ENCODE measurements around the gene ASGR1. TPM values are rescaled to one million over a fixed set of nuclear protein-coding genes. Genes with fewer than 3 reads are reported as not detected.

ASGR1 gene
- total RNA-seq, 1 experiment from 2014 or later = 1.3 TPM

DNA sequence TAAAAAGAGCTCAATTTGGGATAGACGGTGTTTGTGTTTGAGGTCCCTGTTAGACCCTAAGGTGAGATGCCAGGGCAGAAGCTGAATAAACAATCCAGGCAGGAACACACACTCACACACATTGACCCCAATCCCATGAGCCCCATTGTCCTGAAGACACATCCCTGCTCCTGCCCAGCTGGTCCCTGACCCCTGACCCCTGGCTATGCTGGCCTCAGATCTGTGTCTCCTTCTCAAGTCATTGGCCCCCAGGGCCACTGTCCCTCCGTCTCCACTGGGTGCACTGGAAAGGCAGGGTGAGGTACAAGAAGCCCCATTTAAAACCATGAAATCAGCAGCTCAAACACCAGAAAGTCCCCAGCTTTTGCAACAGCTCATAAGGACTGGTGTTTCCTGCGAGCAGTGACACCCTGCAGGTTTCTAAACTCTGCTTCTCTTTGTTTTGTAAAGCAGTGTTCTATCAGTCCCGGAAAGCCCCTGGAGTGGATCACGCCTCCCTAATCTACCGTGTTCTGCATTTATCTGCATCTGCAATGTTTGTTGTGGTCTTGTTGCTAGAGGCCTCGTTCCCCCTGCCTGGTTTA lies 46.6 kb downstream of the ASGR1 start:
- ATAC-seq (no peak), DNase-seq (ENCODE audit: low read depth, low spot score) (no peak)
- H3K9me3 ChIP-seq (ENCODE audit: control insufficient read depth, insufficient read depth, low read depth, low read length) = no peaks in the 10 kb centered on the region
- no peaks in the 10 kb centered on the region; the same call in 1 of the 2 replicates for H3K4me1 ChIP-seq (ENCODE audit: control insufficient read depth, insufficient read depth, low read length)
- H3K4me3 ChIP-seq (ENCODE audit: low read depth in 2 of 2, low read length in 2 of 2) = no peak overlapping the region
- in situ Hi-C loops (cut with HindIII; ENCODE audit: low pct_unique_long_range_greater_than_20kb, low sequenced_read_pairs) = no loop called here
- no peaks in the 10 kb centered on the region for H3K27me3 ChIP-seq (ENCODE audit: control insufficient read depth, insufficient read depth, low read length)
- ChIA-PET POLR2A (no interaction called here), CTCF (interaction anchor here (0.5 to 2.1 kb wide), 3 partner anchors 80 to 110 kb away, joined by 3 to 13 read pairs (median 6); partner anchors contain the start of gene BCL6B)
- TF ChIP-seq POLR2AphosphoS5 (IDR thresholded peaks at IDR 0.05; ENCODE audit: low read depth, low read length) = no peak
- TF ChIP-seq SIN3A (IDR thresholded peaks at IDR 0.05; ENCODE audit: borderline replicate concordance, insufficient read depth, low read depth, low read length) = no peak
- no peak for TF ChIP-seq REST (IDR thresholded peaks at IDR 0.05; ENCODE audit: insufficient read depth in 1 of 2, low read depth in 2 of 2, low read length in 1 of 2)
- TF ChIP-seq TCF7L2 (IDR thresholded peaks at IDR 0.05; ENCODE audit: low read depth, low read length) = no peak
- no peaks in the 10 kb centered on the region for H3K36me3 ChIP-seq (ENCODE audit: control insufficient read depth, insufficient read depth, low read length)
- H3K27ac ChIP-seq (ENCODE audit: low read length) = peak overlapping the region; percentile 39; the same call in 1 of the 2 replicates
- BruUV-seq (replicated peaks) = no TSS peak
- intact Hi-C loops (cut with micrococcal nuclease; ENCODE audit: unreplicated experiment) = no loop called here

- H3K4me3 ChIP-seq (ENCODE audit: low read depth in 2 of 2, low read length in 2 of 2) = no peak overlapping the region
- H3K27me3 ChIP-seq (ENCODE audit: control insufficient read depth, insufficient read depth, low read length) = no peaks in the 10 kb centered on the region
- ATAC-seq = no peak
- CTCF ChIA-PET = no interaction called here
- no peak for DNase-seq (ENCODE audit: low read depth, low spot score)
- H3K27ac ChIP-seq (ENCODE audit: low read length) = peak overlapping the region; percentile 29; the same call in 1 of the 2 replicates
- BruUV-seq (replicated peaks) = no TSS peak
- no peaks in the 10 kb centered on the region for H3K36me3 ChIP-seq (ENCODE audit: control insufficient read depth, insufficient read depth, low read length)
- intact Hi-C loops (cut with micrococcal nuclease; ENCODE audit: unreplicated experiment) (no loop called here), in situ Hi-C loops (cut with HindIII; ENCODE audit: low pct_unique_long_range_greater_than_20kb, low sequenced_read_pairs) (no loop called here)
- no peaks in the 10 kb centered on the region; the same call in 1 of the 2 replicates for H3K4me1 ChIP-seq (ENCODE audit: control insufficient read depth, insufficient read depth, low read length)
- POLR2A ChIA-PET = no interaction called here
- no peaks in the 10 kb centered on the region for H3K9me3 ChIP-seq (ENCODE audit: control insufficient read depth, insufficient read depth, low read depth, low read length)
- TF ChIP-seq REST (IDR thresholded peaks at IDR 0.05; ENCODE audit: insufficient read depth in 1 of 2, low read depth in 2 of 2, low read length in 1 of 2) (no peak), SIN3A (IDR thresholded peaks at IDR 0.05; ENCODE audit: borderline replicate concordance, insufficient read depth, low read depth, low read length) (no peak), POLR2AphosphoS5 (IDR thresholded peaks at IDR 0.05; ENCODE audit: low read depth, low read length) (no peak), TCF7L2 (IDR thresholded peaks at IDR 0.05; ENCODE audit: low read depth, low read length) (no peak)
- TF ChIP-seq, protein P1, sequence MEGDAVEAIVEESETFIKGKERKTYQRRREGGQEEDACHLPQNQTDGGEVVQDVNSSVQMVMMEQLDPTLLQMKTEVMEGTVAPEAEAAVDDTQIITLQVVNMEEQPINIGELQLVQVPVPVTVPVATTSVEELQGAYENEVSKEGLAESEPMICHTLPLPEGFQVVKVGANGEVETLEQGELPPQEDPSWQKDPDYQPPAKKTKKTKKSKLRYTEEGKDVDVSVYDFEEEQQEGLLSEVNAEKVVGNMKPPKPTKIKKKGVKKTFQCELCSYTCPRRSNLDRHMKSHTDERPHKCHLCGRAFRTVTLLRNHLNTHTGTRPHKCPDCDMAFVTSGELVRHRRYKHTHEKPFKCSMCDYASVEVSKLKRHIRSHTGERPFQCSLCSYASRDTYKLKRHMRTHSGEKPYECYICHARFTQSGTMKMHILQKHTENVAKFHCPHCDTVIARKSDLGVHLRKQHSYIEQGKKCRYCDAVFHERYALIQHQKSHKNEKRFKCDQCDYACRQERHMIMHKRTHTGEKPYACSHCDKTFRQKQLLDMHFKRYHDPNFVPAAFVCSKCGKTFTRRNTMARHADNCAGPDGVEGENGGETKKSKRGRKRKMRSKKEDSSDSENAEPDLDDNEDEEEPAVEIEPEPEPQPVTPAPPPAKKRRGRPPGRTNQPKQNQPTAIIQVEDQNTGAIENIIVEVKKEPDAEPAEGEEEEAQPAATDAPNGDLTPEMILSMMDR (IDR thresholded peaks at IDR 0.05) = no peak
Measured at GRCh38 chr17:7131423-7131791, 47.8 kb downstream of the ASGR1 start.
